HG03342 (cell line): Measurements from ENCODE around the gene TENT5C.

Experiments used
- ATAC-seq: cut with Tn5 transposase; IDR thresholded peaks from one replicate; pipeline ENCODE4 v1.9.1; 2021; ENCODE audit warnings: mild to moderate bottlenecking, moderate library complexity; ENCODE audit not compliant: unreplicated experiment

Gene TENT5C

DNA sequence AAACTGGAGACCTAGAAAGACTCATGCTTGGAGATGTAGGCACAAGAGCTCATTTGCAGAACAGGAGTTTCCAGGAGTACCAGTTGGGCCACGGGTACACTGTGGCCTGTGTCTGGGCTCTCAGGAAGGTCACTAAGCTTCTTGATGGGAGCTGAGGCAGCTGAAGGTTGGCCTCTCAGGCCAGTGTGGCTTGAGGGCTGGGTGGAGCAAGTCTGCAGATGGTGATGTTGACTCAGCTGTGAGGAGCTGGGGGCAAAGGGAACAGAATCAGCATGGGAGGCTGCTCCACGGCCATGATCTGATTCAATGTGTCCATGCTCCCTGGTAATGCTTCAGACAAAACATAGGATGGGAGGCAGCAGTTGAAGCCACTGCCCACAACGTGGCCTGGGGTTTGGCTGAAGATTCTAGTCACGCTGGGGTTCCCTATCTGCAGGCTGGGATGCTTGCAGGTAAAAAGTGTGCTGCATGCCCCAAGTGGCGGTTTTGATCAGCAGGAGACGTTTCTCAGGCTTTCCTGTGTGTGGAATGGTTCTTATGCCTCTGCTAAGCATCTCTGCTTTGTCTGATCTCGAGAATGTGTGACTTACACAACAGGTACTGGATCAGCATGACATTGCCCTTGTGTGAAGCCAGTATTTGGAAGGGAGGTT lies 15.4 kb upstream of the TENT5C start:
- ATAC-seq: no peak

DNA sequence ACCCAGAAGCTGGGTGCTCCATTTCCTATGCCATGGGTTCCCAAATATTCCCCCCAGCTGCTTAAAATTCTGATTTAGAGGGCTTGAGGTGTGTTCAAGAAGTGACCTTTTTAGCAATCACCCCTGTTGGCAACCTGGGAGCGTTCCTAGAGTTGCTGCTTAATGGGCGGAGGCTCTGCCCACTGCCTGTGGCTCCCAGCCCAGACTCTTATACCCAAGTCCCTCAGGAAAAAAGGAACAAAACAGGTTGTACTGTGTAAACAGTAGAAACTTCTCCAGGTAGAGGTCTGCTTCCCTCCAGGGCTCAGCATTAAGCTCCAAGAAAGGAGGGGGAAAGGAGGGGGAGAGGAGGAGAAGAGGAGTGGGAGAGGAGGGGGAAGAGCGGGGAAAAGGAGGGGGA lies 14.6 kb upstream of the TENT5C start:
- ATAC-seq: no peak

DNA sequence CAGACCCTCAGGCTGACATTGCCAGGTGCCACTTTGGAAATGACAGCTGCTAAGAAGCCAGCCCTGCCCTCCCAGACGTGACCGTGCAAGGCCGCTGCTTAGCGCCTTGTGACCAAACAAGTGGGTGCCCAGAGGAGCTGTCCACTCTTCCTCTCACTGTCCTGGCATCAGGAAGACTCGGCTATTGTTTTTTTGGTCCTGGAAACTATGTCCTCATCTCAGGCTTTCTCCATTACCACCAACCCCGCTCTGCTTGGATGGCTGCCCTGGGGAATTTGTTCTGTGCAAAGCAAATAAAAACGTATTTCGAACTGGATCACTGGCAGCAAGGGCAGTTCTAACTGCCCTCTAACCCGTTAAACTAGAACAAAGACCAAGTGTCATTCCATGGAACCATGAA lies 13.7 kb upstream of the TENT5C start:
- no peak for ATAC-seq

GRCh38 chr1:117594261-117594990 lies 11.4 kb upstream of the TENT5C start:
- no peak for ATAC-seq

- ATAC-seq: no peak
Measured at GRCh38 chr1:117596023-117596720, 9.7 kb upstream of the TENT5C start.

DNA sequence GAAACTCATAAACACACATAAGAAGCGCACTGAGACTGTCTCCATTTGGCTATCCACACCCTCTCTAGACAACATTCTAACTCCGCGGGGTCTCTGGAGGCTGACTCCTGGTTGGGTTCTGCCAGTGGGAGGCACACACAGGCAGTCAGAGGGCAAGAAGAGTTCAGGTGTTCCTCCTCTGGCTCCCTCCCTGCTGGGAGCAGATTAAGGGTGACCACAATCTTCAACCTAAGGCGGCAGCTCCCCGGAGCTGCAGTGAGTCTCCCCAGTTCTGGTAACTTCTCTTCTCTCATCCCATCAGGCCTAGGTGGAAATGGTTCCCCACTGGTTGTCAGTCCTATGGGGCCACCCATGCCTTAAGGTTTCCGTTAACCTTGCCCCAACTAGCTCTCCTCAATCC lies 7.4 kb upstream of the TENT5C start:
- no peak for ATAC-seq

GRCh38 chr1:117599286-117600221 lies 6.3 kb upstream of the TENT5C start:
- no peak for ATAC-seq

GRCh38 chr1:117600325-117600943 lies 5.4 kb upstream of the TENT5C start:
- no peak for ATAC-seq

GRCh38 chr1:117600966-117601365 lies 4.9 kb upstream of the TENT5C start:
- no peak for ATAC-seq

- ATAC-seq: no peak
Measured at GRCh38 chr1:117602862-117603261, 3.0 kb upstream of the TENT5C start.

GRCh38 chr1:117605164-117605773 lies 579 bp upstream of the TENT5C start:
- ATAC-seq: peak; percentile 31

- ATAC-seq: peak; percentile 23
Measured at GRCh38 chr1:117606649-117607430, 992 bp downstream of the TENT5C start.

DNA sequence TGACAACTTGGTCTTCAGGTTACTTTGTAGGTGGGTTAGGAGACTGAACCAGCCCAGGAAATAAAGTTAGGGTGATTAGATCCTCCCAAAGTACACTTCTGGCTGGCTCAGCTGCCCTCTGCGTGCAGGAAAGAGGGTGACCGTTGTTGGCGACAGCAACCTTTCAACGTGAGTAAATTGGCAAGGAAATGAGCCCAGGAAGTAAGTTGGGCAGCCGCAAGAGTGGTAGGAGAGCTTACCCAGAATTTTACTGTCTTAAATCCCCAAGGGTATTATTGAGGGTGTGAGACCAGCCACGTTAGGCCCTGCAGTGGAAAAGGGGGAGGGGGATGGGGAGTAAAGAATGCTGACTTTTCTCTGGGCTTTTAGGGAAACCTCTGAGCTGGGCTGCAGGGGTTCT lies 1.6 kb downstream of the TENT5C start:
- ATAC-seq: no peak

DNA sequence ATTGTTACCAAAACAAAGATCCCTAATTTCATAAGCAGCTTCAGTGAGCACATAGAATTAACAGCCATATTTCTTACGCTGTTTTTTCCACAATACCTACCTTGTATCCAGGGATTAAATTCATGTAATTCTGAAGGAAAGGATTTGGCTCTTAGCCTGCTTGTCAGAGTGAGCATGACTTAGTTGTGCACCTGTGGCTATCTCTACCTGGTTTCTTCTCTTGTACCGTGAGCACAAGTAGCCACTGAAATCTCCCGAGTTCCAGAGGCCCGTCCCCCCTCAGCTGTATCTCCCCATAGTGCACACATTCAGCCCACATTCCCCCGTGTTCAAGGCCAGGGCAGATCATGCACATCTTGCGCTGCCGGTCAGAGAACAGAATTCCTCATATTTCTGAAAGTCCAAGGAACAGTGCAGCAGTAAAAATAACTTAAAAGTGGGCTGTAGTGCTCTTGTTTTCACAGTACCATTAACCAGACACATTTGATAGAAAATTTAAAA lies 2.3 kb downstream of the TENT5C start:
- ATAC-seq: no peak

DNA sequence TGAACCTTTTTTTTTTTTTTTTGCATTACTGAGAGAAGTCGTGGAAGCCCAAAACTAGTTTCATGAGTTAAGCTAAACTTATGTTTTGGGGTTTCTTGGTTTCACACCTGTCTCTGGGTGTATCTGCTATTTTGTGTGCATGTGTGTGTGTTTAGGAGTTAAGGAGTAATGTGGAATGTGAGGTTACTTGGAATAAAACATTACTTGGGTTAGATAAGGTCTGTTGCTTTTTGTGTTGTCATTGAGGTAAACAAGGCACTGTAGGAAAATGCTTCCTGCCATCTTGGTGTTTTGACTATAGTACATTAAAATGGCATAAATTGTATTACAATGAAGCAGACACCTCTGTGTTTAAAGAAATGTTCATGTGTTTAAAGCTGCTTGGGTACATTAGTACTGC lies 2.9 kb downstream of the TENT5C start:
- no peak for ATAC-seq

- ATAC-seq: no peak
Measured at GRCh38 chr1:117609471-117609911, 3.6 kb downstream of the TENT5C start.

GRCh38 chr1:117610036-117610435 lies 4.2 kb downstream of the TENT5C start:
- ATAC-seq: no peak

DNA sequence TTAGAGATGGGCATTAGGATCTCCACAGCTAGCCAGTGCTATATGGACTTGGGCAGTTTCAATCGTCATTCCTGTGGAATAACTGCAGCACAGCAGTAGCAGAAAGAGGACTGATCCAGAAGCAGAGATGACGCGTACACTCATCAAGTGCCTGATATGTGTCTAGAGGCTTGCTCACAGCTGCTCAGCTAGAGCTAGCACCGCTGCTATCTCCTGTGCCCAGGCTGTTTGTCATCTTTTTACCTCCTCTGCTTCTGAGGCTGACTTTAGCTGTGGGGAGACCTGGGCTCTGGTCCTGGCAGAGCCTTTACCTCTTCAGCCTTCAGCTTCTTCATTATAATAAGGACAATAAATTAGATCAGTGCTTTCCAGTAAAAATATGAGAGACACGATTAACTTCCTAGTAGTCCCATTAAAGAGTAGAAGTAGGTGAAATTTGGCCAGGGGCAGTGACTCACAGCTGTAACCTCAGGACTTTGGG lies 5.3 kb downstream of the TENT5C start:
- no peak for ATAC-seq
